ENCODE measurements around the gene YAF2. TPM values are rescaled to one million over a fixed set of nuclear protein-coding genes. Genes with fewer than 3 reads are reported as not detected.
A peak's percentile ranks its signal among the peaks of the same experiment; 100 is the strongest.

YAF2 gene
- polyA plus RNA-seq, 1 donor from 2014 or later: 20.1 TPM

DNA sequence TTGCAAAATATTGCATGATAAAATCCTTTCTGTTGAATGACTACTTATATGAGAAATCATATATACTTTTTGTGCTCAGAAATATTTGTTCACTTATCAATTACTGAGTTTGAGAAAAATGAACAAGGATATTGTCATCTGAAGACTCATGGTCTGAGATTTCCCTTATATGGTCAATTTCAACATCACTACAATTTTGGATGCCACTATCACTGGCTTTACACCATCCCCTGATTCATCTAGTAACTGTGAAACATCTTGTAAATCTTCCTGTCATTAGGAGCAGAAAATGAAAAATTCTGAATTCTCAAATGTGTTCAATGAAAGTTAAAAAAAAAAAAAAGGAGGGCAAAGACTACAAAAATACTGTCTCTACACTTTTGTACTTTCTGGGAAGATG is 71.5 kb downstream of the YAF2 start:
- Mint-ChIP-seq H3K9me3 (no peaks in the 10 kb centered on the region), H3K4me3 (no peak overlapping the region), H3K27me3 (no peaks in the 10 kb centered on the region), H3K27ac (no peak overlapping the region), H3K36me3 (peaks cover 9% of the 10 kb centered on the region), H3K4me1 (peaks cover 4 to 38% (median 16%) of the 10 kb centered on the region in 3 donors)

DNA sequence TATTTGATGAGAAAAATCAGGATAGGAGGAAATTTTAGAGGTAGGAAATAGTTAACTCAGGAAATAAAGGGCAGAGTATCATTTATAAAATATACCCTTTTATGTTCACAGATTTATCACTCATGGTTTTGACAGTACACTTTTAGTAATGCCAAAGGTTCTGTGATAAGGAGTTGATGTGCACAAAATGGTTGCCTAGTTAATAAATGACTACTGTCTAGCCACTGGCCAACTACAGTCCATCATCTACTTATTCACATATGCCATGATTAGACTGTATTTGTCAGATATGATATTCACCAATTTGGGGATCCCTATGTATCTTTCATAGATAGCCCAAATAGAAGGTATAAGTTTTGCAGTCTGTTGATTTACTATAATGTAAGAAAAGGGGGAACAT is 74.1 kb downstream of the YAF2 start:
- Mint-ChIP-seq H3K36me3 (peaks cover 4% of the 10 kb centered on the region), H3K27ac (peak overlapping the region in 1 of 3 donors; percentile 50), H3K4me1 (peaks cover 2 to 30% (median 9%) of the 10 kb centered on the region in 3 donors), H3K9me3 (no peaks in the 10 kb centered on the region), H3K4me3 (no peak overlapping the region), H3K27me3 (no peaks in the 10 kb centered on the region)

DNA sequence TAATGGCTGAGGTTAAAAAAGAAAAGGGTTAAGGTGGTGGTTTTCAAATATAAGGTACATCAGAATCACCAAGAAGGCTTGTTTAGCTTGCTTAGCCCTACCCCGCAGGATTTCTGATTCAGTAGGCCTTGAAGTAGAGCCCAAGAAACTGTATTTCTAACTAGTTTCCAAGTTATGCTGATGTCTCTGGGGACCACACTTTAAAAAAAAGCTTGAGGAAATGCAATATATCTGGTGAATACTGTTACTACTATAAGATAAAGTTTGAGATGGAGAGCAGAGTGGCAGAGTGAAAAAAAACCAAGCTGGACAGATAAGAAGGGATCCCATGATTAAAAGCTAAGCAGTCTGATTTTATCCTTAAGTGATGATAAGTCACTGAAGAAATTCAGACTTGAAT is 75.1 kb downstream of the YAF2 start:
- Mint-ChIP-seq H3K4me1 (peaks cover 2 to 29% (median 8%) of the 10 kb centered on the region in 3 donors), H3K27ac (peak overlapping the region in 2 of 3 donors; percentile 64 to 86), H3K27me3 (no peaks in the 10 kb centered on the region), H3K9me3 (no peaks in the 10 kb centered on the region), H3K4me3 (no peak overlapping the region), H3K36me3 (peaks cover 3% of the 10 kb centered on the region)

DNA sequence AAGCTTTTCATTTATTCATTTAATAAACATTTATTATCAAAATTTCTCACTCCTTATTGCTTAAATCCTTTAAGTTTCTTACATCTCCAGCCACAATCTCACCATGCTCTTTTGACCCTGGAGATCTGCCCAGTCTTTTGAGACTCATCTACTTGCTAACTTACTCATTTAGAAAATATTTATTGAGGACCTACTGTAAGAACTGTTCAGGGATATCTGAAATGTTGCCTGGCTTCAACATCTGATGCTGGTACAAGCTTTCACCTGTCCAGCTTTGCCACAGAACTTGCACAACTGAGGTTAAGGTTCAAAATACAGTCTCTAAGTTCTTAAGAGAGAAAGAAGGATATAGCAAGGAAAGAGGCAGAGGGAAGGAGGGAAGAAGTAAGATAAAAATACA is 75.9 kb downstream of the YAF2 start:
- H3K9me3 Mint-ChIP-seq: no peaks in the 10 kb centered on the region
- peaks cover 3% of the 10 kb centered on the region for H3K36me3 Mint-ChIP-seq
- peaks cover 2 to 29% (median 8%) of the 10 kb centered on the region in 3 donors for H3K4me1 Mint-ChIP-seq
- peak overlapping the region in 2 of 3 donors; percentile 59 to 86 for H3K27ac Mint-ChIP-seq
- H3K4me3 Mint-ChIP-seq: no peak overlapping the region
- no peaks in the 10 kb centered on the region for H3K27me3 Mint-ChIP-seq

- no peak overlapping the region for H3K27ac Mint-ChIP-seq
These were observed 76.5 kb downstream of the YAF2 start for GRCh38 chr12:42161529-42161928.

DNA sequence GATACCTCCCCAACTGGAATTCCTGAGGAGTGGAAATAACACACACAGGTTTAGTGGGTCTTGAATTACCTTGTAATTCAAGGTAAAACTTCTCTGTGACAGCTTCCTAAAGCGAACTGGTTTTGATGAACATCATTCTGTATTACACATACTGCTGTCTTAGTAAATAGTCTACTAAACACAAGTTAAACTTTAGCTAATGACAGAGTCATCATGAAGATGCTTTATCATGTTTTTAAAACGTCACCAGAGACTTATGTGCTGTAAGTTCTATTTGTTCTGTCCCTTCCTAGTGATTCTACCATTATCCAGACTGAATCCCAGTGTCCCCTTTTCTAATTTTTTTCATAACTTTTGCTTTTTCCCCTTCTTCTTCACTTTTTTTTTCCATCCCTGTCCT is 81.8 kb downstream of the YAF2 start:
- Mint-ChIP-seq H3K9me3 (peaks cover 0 to 5% (median 2%) of the 10 kb centered on the region in 3 donors), H3K27ac (no peak overlapping the region), H3K4me1 (no peaks in the 10 kb centered on the region), H3K4me3 (no peak overlapping the region), H3K36me3 (peaks cover 3% of the 10 kb centered on the region), H3K27me3 (no peaks in the 10 kb centered on the region)

More at GRCh38 chr12:42161529-42161928, 76.5 kb downstream of the YAF2 start:
- H3K4me1 Mint-ChIP-seq: peaks cover 2 to 26% (median 8%) of the 10 kb centered on the region in 3 donors
- H3K9me3 Mint-ChIP-seq: no peaks in the 10 kb centered on the region
- H3K36me3 Mint-ChIP-seq: peaks cover 2% of the 10 kb centered on the region
- H3K4me3 Mint-ChIP-seq: no peak overlapping the region
- H3K27me3 Mint-ChIP-seq: no peaks in the 10 kb centered on the region

DNA sequence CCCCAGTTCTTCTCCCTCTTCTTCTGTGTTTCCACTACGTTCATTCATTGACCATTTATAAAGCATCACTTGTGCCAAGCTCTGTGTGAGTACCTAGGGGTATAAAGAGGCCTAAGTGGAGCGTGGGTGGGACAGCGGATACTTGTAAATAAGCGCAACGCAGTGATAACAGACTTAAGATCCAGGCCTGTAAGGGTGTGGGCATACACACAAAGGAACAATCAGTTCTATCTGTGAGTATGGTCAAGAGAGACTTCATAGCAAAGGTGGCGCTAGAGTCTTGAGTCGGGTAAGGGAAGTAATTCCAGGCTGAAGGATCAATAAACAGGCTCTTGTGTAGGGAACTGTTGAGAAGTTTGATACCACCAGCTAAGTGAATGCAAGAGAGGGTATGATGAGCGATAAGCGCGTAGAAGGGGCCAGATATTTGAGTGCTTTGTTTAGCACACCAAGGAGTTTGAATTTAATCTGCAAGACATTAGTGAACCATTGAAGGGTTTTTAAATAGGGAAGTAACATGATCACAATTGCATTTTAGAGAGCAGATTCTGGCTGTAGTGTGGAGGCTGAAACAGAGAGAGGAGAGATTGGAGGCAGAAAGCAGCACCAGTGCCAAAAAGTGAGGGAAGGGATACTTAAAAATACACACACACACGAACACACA is 92.4 kb downstream of the YAF2 start:
- no peaks in the 10 kb centered on the region for H3K27me3 Mint-ChIP-seq
- H3K36me3 Mint-ChIP-seq: peaks cover 2% of the 10 kb centered on the region
- H3K27ac Mint-ChIP-seq: peak overlapping the region; percentile 39 to 83 (median 53)
- no peaks in the 10 kb centered on the region for H3K9me3 Mint-ChIP-seq
- H3K4me1 Mint-ChIP-seq: peaks cover 18 to 29% (median 29%) of the 10 kb centered on the region in 3 donors
- peak overlapping the region; percentile 85 to 97 (median 94) for H3K4me3 Mint-ChIP-seq

- H3K27me3 Mint-ChIP-seq: no peaks in the 10 kb centered on the region
- peaks cover 18 to 32% (median 32%) of the 10 kb centered on the region in 3 donors for H3K4me1 Mint-ChIP-seq
- H3K36me3 Mint-ChIP-seq: peaks cover 2% of the 10 kb centered on the region
- no peaks in the 10 kb centered on the region for H3K9me3 Mint-ChIP-seq
- peak overlapping the region; percentile 85 to 97 (median 94) for H3K4me3 Mint-ChIP-seq
- peak overlapping the region; percentile 39 to 83 (median 53) for H3K27ac Mint-ChIP-seq
These were observed 92.9 kb downstream of the YAF2 start for GRCh38 chr12:42145197-42145549.

- Mint-ChIP-seq H3K27ac (peak within 1 kb of the TSS; percentile 39 to 83 (median 68)), H3K27me3 (no peaks in the 10 kb centered on the region), H3K9me3 (no peaks in the 10 kb centered on the region), H3K36me3 (peaks cover 2% of the 10 kb centered on the region), H3K4me1 (peaks cover 20 to 34% (median 34%) of the 10 kb centered on the region in 3 donors), H3K4me3 (peak within 1 kb of the TSS; percentile 88 to 98 (median 94))
These were observed 93.4 kb downstream of the YAF2 start, which contains the start of gene GXYLT1 for GRCh38 chr12:42144408-42145196. Gene GXYLT1, minus strand, starts transcription at chr12:42144874. Its CDS starts 228 bp downstream, at chr12:42144646.

DNA sequence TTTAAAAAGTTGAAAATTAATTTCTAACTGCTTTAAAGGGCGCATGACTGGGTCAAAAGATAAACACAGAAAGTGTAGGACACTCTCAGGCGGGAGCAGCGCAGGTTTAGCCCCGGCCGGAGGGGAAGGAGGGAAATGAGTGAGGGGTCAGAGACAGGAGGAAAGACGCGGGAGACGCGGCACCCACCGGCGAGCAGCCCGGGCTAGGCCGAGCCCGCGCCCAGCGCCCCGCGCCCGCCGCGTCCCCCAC is 94.0 kb downstream of the YAF2 start:
- H3K36me3 Mint-ChIP-seq: peaks cover 2% of the 10 kb centered on the region
- H3K4me1 Mint-ChIP-seq: peaks cover 23 to 39% (median 36%) of the 10 kb centered on the region in 3 donors
- peak overlapping the region; percentile 4 to 68 (median 44) for H3K27ac Mint-ChIP-seq
- peak overlapping the region; percentile 85 to 98 (median 91) for H3K4me3 Mint-ChIP-seq
- H3K9me3 Mint-ChIP-seq: no peaks in the 10 kb centered on the region
- no peaks in the 10 kb centered on the region for H3K27me3 Mint-ChIP-seq

- Mint-ChIP-seq H3K4me3 (peak overlapping the region; percentile 85 to 98 (median 91)), H3K27me3 (no peaks in the 10 kb centered on the region), H3K27ac (peak overlapping the region; percentile 4 to 68 (median 44)), H3K4me1 (peaks cover 23 to 39% (median 36%) of the 10 kb centered on the region in 3 donors), H3K36me3 (peaks cover 2% of the 10 kb centered on the region), H3K9me3 (no peaks in the 10 kb centered on the region)
These were observed 94.4 kb downstream of the YAF2 start for GRCh38 chr12:42143452-42144157.

GRCh38 chr12:42141981-42142606 is 96.0 kb downstream of the YAF2 start:
- no peaks in the 10 kb centered on the region for H3K9me3 Mint-ChIP-seq
- H3K4me3 Mint-ChIP-seq: peak overlapping the region in 2 of 4 donors; percentile 32 to 48
- H3K4me1 Mint-ChIP-seq: peaks cover 23 to 42% (median 36%) of the 10 kb centered on the region in 3 donors
- H3K27ac Mint-ChIP-seq: no peak overlapping the region
- no peaks in the 10 kb centered on the region for H3K27me3 Mint-ChIP-seq
- peaks cover 2% of the 10 kb centered on the region for H3K36me3 Mint-ChIP-seq

GRCh38 chr12:42140901-42141300 is 97.1 kb downstream of the YAF2 start:
- H3K9me3 Mint-ChIP-seq: no peaks in the 10 kb centered on the region
- peaks cover 22 to 47% (median 38%) of the 10 kb centered on the region in 3 donors for H3K4me1 Mint-ChIP-seq
- peak overlapping the region in 1 of 3 donors; percentile 38 for H3K27ac Mint-ChIP-seq
- H3K36me3 Mint-ChIP-seq: peaks cover 2% of the 10 kb centered on the region
- H3K4me3 Mint-ChIP-seq: no peak overlapping the region
- H3K27me3 Mint-ChIP-seq: no peaks in the 10 kb centered on the region

DNA sequence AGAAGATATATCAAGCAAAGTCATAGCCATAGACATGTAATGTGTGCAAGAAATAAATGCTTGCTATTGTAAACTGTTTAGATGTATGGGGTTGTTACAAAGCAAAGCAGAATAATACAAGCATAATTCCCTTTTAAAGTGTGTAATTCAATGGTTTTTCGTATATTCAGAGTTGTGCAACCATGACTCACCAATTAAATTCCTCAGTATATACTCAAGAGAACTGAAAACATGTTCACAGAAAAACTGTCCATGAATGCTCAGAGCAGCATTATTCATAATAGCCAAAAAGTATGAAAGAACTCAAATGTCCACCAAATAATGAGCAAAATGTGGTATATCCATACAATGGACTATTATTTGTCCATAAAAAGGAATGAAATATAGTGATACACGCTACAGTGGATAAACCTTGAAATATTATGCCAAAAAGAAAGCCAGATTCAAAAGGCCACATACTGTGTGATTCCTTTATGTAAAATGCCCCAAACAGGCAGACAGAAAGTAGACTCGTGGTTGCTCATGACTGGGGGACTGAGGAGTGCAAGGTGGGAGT is 102.7 kb downstream of the YAF2 start:
- no peak overlapping the region for H3K27ac Mint-ChIP-seq
- H3K4me3 Mint-ChIP-seq: no peak overlapping the region
- H3K27me3 Mint-ChIP-seq: no peaks in the 10 kb centered on the region
- peaks cover 21 to 38% (median 35%) of the 10 kb centered on the region in 3 donors for H3K4me1 Mint-ChIP-seq
- H3K36me3 Mint-ChIP-seq: no peaks in the 10 kb centered on the region
- no peaks in the 10 kb centered on the region for H3K9me3 Mint-ChIP-seq
